GM18502 (cell line): ENCODE results near the gene CEBPZOS.

Experiments used
- ATAC-seq: cut with Tn5 transposase; IDR thresholded peaks from one replicate; pipeline ENCODE4 v1.9.1; 2021; ENCODE audit warnings: mild to moderate bottlenecking; ENCODE audit not compliant: unreplicated experiment, poor library complexity

CEBPZOS gene

GRCh38 chr2:37228788-37229187 lies 32.5 kb downstream of the CEBPZOS start:
- ATAC-seq = no peak

- no peak for ATAC-seq
Observed at GRCh38 chr2:37230581-37230980, 34.3 kb downstream of the CEBPZOS start.

GRCh38 chr2:37231241-37232130 lies 35.2 kb downstream of the CEBPZOS start, which contains the start of the genes CEBPZ and NDUFAF7:
TSS of gene CEBPZ (minus strand) at chr2:37231596. CDS start at chr2:37231567, 29 bp downstream.
TSS of gene NDUFAF7 (plus strand) at chr2:37231658. CDS start at chr2:37231706, 48 bp downstream.
- peak; percentile 93 for ATAC-seq

- no peak for ATAC-seq
Observed at GRCh38 chr2:37232131-37232933, 36.0 kb downstream of the CEBPZOS start.

- no peak for ATAC-seq
Observed at GRCh38 chr2:37243435-37243834, 47.1 kb downstream of the CEBPZOS start.

GRCh38 chr2:37244017-37244416 lies 47.7 kb downstream of the CEBPZOS start:
- ATAC-seq = peak; percentile 86

GRCh38 chr2:37244755-37245154 lies 48.5 kb downstream of the CEBPZOS start:
- ATAC-seq = no peak

- ATAC-seq = no peak
Observed at GRCh38 chr2:37246205-37246604, 49.9 kb downstream of the CEBPZOS start.

- ATAC-seq = no peak
Observed at GRCh38 chr2:37250869-37251740, 54.8 kb downstream of the CEBPZOS start.
